OCI-LY7 (cell line): Measurements from ENCODE around the gene EBNA1BP2. TPM values are rescaled to one million over a fixed set of nuclear protein-coding genes. Genes with fewer than 3 reads are reported as not detected.

Experiments used
- BruUV-seq: library from RNA; stranded (reverse); fragments of 400-500 nt; replicated peaks from 2 replicates; lab custom pipeline; 2021; lab: Mats Ljungman, UMichigan
- CTCF ChIA-PET: fragments of 300-600 bp; sonication (Branson Sonifier 250); formaldehyde crosslinking; loops from one replicate; lab custom pipeline; 2022; ENCODE audit warnings: antibody characterized with exemption; ENCODE audit not compliant: unreplicated experiment; lab: Charles Lee
- POLR2A ChIA-PET: fragments of 300-600 bp; sonication (Branson Sonifier 250); formaldehyde crosslinking; loops from one replicate; lab custom pipeline; 2022; ENCODE audit warnings: antibody characterized with exemption; lab: Charles Lee
- DNase-seq: peaks from one replicate; pipeline ENCODE4 v3.0.0-alpha.2; 2015; ENCODE audit warnings: low spot score
- H2AFZ ChIP-seq: fragments of 200-600 bp; sonication (generic), shearing (Covaris generic); 2 replicates; pipeline ENCODE4 v1.6.1; 2014; ENCODE audit warnings: mild to moderate bottlenecking, antibody characterized with exemption, low read length, moderate library complexity
- H3K27ac ChIP-seq: fragments of 200-600 bp; sonication (generic); 2 replicates; pipeline ENCODE4 v1.5.1; 2014; ENCODE audit warnings: mixed run types, low read depth, mild to moderate bottlenecking, moderate library complexity, low read length, inconsistent platforms; ENCODE audit not compliant: poor library complexity, severe bottlenecking
- H3K36me3 ChIP-seq: fragments of 200-600 bp; sonication (generic); 2 replicates; pipeline ENCODE4 v1.6.1; 2014; ENCODE audit warnings: mild to moderate bottlenecking, antibody characterized with exemption, low read length, moderate library complexity, mixed read lengths; ENCODE audit not compliant: insufficient read depth
- H3K4me1 ChIP-seq: fragments of 200-600 bp; sonication (generic); 2 replicates; pipeline ENCODE4 v1.5.1; 2014; ENCODE audit warnings: mild to moderate bottlenecking, low read length; ENCODE audit not compliant: insufficient read depth, poor library complexity, severe bottlenecking
- H3K4me2 ChIP-seq: fragments of 200-600 bp; sonication (generic); 2 replicates; pipeline ENCODE4 v1.6.1; 2014; ENCODE audit warnings: mild to moderate bottlenecking, low read length
- H3K4me3 ChIP-seq: fragments of 200-600 bp; sonication (generic); 2 replicates; pipeline ENCODE4 v1.5.1; 2014; ENCODE audit warnings: mild to moderate bottlenecking, low read depth, low read length; ENCODE audit not compliant: poor library complexity, severe bottlenecking
- H3K79me2 ChIP-seq: fragments of 200-600 bp; sonication (generic); 2 replicates; pipeline ENCODE4 v1.6.1; 2016; ENCODE audit warnings: low read depth, mild to moderate bottlenecking, low read length, moderate library complexity, mixed read lengths; ENCODE audit not compliant: insufficient read depth
- H3K9me2 ChIP-seq: fragments of 200-600 bp; sonication (generic); 2 replicates; pipeline ENCODE4 v1.6.1; 2016; ENCODE audit warnings: mild to moderate bottlenecking, low read length, mixed read lengths; ENCODE audit not compliant: insufficient read depth
- H3K9me3 ChIP-seq: fragments of 200-600 bp; sonication (generic); 2 replicates; pipeline ENCODE4 v1.6.1; 2014; ENCODE audit warnings: mild to moderate bottlenecking, mixed run types, low read length, mixed read lengths
- H4K20me1 ChIP-seq: fragments of 200-600 bp; sonication (generic); 2 replicates; pipeline ENCODE4 v1.6.1; 2014; ENCODE audit warnings: mild to moderate bottlenecking, antibody characterized with exemption, low read length, moderate library complexity, mixed read lengths; ENCODE audit not compliant: insufficient read depth
- EZH2phosphoT487 ChIP-seq: fragments of 200-600 bp; sonication (generic); IDR thresholded peaks from 2 replicates; pipeline ENCODE4 v1.6.1; 2018; ENCODE audit warnings: low read depth, borderline replicate concordance, mild to moderate bottlenecking, mixed run types, antibody characterized with exemption, low read length, moderate library complexity, mixed read lengths
- intact Hi-C: fragments of 100-400 bp; cut with micrococcal nuclease; formaldehyde crosslinking; loops from one replicate; pipeline ENCODE4 v1.10.0; 2022; ENCODE audit not compliant: unreplicated experiment
- total RNA-seq, 2 experiments: library from RNA; depleted of rRNA in 1 of 2; stranded (reverse); fragments of >200 nt in 1 of 2; shearing (Covaris generic) in 1 of 2; gene quantifications; 2 replicates each; pipeline ENCODE4 v1.2.3, GENCODE V29; 2014 to 2022
- TF ChIP-seq, protein P1 (sequence below): fragments of 200-600 bp; sonication (generic); conservative IDR thresholded peaks from 2 replicates; pipeline ENCODE4 v1.5.1; 2014; ENCODE audit warnings: mild to moderate bottlenecking, antibody characterized with exemption, low read length, moderate library complexity, mixed read lengths

EBNA1BP2 gene
- total RNA-seq, 2 experiments from 2014 or later = 63.0 to 65.4 TPM

DNA sequence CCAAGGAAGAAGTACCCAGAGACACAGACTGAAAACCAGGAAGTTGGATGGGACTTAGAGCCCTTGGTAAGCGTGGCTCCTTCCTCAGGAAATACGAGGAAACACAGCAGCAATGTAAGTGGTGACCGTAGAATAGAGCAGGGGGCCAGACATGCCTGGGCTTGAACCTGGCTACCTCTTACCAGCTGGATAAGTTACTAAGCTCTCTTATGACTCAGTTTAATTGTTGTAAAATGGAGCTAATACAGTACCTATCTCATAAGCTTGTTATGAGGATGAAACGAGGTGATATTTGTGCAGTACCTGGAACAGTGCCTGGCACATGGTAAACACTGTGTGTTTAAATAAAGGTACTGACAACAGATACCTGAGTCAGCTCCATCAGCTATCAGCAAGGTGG lies 19.2 kb downstream of the EBNA1BP2 start:
- H4K20me1 ChIP-seq = no peaks in the 10 kb centered on the region
- H3K36me3 ChIP-seq = no peaks in the 10 kb centered on the region
- H3K79me2 ChIP-seq = no peaks in the 10 kb centered on the region
- H3K9me2 ChIP-seq = no peaks in the 10 kb centered on the region
- no TSS peak for BruUV-seq
- H3K4me1 ChIP-seq = no peaks in the 10 kb centered on the region
- intact Hi-C loops = no loop called here
- no peak for DNase-seq
- no peak overlapping the region for H3K4me2 ChIP-seq
- TF ChIP-seq, protein P1, sequence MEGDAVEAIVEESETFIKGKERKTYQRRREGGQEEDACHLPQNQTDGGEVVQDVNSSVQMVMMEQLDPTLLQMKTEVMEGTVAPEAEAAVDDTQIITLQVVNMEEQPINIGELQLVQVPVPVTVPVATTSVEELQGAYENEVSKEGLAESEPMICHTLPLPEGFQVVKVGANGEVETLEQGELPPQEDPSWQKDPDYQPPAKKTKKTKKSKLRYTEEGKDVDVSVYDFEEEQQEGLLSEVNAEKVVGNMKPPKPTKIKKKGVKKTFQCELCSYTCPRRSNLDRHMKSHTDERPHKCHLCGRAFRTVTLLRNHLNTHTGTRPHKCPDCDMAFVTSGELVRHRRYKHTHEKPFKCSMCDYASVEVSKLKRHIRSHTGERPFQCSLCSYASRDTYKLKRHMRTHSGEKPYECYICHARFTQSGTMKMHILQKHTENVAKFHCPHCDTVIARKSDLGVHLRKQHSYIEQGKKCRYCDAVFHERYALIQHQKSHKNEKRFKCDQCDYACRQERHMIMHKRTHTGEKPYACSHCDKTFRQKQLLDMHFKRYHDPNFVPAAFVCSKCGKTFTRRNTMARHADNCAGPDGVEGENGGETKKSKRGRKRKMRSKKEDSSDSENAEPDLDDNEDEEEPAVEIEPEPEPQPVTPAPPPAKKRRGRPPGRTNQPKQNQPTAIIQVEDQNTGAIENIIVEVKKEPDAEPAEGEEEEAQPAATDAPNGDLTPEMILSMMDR = no peak
- no peak for TF ChIP-seq EZH2phosphoT487
- no peaks in the 10 kb centered on the region for H3K9me3 ChIP-seq
- POLR2A ChIA-PET = no interaction called here
- no peak overlapping the region for H3K4me3 ChIP-seq
- CTCF ChIA-PET = interaction anchor here (0.5 kb wide), 1 partner anchor 622 kb away, joined by 3 read pairs; no protein-coding TSS in a partner anchor
- no peak overlapping the region for H2AFZ ChIP-seq
- H3K27ac ChIP-seq = no peak overlapping the region

DNA sequence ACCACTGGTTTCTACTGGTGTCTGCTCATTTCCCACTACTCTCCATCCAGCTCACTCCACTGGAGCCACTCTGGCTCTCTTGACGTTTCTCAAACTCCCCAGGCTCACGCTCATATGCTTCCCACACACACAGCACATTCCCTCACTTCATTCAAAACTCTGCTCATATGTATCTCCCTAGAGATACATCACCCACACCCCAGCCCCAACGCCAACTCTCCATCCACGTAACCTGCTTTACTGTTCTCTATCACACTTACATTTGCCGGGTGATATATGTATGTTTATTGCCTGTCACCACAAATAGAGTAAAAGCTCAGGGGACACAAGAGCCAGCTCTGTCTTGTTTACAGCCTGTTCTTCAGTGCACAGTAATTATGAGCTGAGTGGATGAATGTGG lies 22.2 kb downstream of the EBNA1BP2 start:
- ChIA-PET POLR2A (no interaction called here), CTCF (no interaction called here)
- Histone ChIP-seq H4K20me1 (no peaks in the 10 kb centered on the region), H3K4me1 (no peaks in the 10 kb centered on the region), H3K4me2 (no peak overlapping the region), H3K36me3 (no peaks in the 10 kb centered on the region), H3K9me3 (no peaks in the 10 kb centered on the region), H3K4me3 (no peak overlapping the region), H3K27ac (no peak overlapping the region), H3K9me2 (no peaks in the 10 kb centered on the region), H3K79me2 (no peaks in the 10 kb centered on the region), H2AFZ (no peak overlapping the region)
- intact Hi-C loops = no loop called here
- DNase-seq = no peak
- TF ChIP-seq, protein P1 = no peak
- no peak for TF ChIP-seq EZH2phosphoT487
- BruUV-seq = no TSS peak

DNA sequence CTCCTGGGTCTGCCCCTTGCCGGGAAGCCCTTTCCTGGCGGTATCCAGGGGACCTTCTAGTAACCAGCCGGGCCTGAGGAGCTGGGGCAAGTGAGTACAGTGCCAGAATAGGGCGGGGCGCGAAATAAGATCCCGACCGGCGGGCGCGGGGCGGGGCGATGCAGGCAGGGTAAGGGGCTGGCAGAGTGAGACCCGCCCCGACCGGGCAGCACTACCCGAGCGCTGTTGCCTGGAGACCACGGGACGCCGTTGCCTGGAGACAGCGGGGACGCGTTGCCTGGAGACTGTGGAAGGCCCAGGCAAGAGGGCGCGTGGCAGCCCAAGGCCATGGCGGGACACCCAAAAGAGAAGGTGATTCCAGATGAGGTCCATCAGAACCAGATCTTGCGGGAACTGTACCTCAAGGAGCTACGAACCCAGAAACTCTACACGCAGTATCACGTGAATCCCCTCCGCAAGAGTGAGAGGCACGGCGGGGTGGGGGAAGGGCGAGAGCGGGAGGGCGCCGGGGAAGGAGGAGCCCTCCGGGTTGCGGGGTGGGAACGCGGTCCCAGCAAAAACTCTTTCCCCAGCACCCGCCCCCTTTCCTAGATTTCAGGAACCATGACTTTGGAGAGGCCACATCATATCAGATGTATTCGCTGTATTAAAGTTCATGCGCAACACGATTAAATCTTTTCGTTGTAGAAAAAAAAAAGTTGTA lies 24.3 kb downstream of the EBNA1BP2 start:
- DNase-seq = no peak
- Histone ChIP-seq H3K27ac (no peak overlapping the region), H3K9me2 (no peaks in the 10 kb centered on the region), H3K79me2 (no peaks in the 10 kb centered on the region), H3K4me2 (no peak overlapping the region), H3K4me3 (no peak overlapping the region), H3K9me3 (no peaks in the 10 kb centered on the region), H3K4me1 (no peaks in the 10 kb centered on the region), H3K36me3 (no peaks in the 10 kb centered on the region), H4K20me1 (no peaks in the 10 kb centered on the region), H2AFZ (no peak overlapping the region)
- CTCF ChIA-PET = no interaction called here
- TF ChIP-seq, protein P1 = no peak
- TF ChIP-seq EZH2phosphoT487 = no peak
- POLR2A ChIA-PET = interaction anchor here (0.6 kb wide), 1 partner anchor 11 kb away, joined by 3 read pairs; no protein-coding TSS in a partner anchor
- intact Hi-C loops = no loop called here
- BruUV-seq = no TSS peak
